NB4 (cell line): ENCODE results near the gene HPCA.

Experiments
- DNase-seq: peaks from one replicate; pipeline ENCODE4 v3.0.0; 2010; ENCODE audit warnings: low read depth
- H3K4me3 ChIP-seq: one replicate; pipeline ENCODE4 v1.5.1; 2011; ENCODE audit warnings: mild to moderate bottlenecking, low read depth, low read length, moderate library complexity
- MYC ChIP-seq: IDR thresholded peaks from 2 replicates; pipeline ENCODE4 v1.6.1; 2011; ENCODE audit warnings: low read depth, low read length
- POLR2A ChIP-seq: IDR thresholded peaks from 2 replicates; pipeline ENCODE4 v1.6.1; 2011; ENCODE audit warnings: mild to moderate bottlenecking; ENCODE audit not compliant: insufficient read length; ENCODE audit errors: extremely low read depth
- TF ChIP-seq, protein P1 (sequence below): IDR thresholded peaks from one replicate; pipeline ENCODE4 v1.5.1; 2012; ENCODE audit warnings: low read depth, low read length
- TF ChIP-seq, protein P2 (sequence below): IDR thresholded peaks from 2 replicates; pipeline ENCODE4 v1.6.1; 2011; ENCODE audit warnings: low read depth, low read length

Gene HPCA

DNA sequence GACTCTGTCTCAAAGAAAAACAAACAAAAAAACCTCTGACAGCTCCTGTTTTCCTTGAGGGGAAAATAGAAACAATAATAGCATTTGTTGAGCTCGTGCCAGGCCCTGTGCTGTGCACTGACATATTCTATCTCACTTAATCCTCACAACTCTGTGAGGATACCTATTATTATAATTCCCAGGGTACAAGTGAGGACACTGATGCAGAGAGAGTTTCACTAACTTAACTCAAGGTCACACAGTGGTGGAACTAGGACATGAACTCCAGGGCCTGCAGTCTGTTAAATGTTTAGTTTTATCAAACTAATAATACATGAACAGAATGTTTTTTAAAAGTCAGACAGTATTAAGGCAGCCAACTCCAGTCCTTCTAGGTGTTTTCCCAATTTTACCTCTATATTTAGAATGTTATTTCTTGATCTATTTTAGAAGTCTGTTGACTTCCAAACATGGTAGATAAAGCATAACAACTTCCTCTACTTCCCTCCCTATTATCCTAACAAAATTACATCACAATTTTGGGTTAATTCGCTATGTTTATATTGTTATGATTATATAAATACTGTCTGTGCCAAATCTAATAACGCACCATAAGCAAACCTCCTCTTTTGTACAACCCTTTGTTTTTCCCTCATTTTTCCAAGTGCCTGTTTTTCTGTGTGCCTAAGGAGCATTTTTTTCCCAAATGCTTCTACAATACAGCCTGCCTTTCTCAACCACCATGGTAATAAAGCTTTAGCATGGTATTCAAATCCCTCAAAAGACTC lies 20.5 kb upstream of the HPCA start:
- DNase-seq = no peak
- TF ChIP-seq, protein P1, sequence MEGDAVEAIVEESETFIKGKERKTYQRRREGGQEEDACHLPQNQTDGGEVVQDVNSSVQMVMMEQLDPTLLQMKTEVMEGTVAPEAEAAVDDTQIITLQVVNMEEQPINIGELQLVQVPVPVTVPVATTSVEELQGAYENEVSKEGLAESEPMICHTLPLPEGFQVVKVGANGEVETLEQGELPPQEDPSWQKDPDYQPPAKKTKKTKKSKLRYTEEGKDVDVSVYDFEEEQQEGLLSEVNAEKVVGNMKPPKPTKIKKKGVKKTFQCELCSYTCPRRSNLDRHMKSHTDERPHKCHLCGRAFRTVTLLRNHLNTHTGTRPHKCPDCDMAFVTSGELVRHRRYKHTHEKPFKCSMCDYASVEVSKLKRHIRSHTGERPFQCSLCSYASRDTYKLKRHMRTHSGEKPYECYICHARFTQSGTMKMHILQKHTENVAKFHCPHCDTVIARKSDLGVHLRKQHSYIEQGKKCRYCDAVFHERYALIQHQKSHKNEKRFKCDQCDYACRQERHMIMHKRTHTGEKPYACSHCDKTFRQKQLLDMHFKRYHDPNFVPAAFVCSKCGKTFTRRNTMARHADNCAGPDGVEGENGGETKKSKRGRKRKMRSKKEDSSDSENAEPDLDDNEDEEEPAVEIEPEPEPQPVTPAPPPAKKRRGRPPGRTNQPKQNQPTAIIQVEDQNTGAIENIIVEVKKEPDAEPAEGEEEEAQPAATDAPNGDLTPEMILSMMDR = no peak
- TF ChIP-seq MYC (no peak), POLR2A (no peak)
- TF ChIP-seq, protein P2, sequence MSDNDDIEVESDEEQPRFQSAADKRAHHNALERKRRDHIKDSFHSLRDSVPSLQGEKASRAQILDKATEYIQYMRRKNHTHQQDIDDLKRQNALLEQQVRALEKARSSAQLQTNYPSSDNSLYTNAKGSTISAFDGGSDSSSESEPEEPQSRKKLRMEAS = no peak
- H3K4me3 ChIP-seq = no peak overlapping the region

DNA sequence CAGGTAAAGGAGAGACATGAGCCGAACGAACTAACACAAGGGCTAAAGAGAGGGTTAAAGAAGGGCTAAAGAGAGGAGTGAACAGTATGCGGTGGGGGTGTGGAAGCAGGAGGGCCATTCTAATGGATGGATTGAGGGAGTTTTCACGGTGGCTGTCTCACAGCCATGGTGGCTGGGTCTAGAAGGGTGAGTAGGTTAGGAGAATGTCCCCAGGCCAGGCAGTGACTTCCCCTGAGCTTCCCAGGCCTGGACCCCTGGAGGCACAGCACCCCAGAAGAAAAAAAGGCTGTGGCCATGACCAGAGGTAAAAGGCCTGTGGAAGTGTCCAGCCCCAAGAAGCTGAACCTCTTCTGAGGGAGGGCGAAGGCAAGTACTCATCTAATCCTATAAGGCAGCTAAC lies 19.1 kb upstream of the HPCA start:
- no peak overlapping the region for H3K4me3 ChIP-seq
- no peak for DNase-seq
- TF ChIP-seq, protein P2 = no peak
- TF ChIP-seq MYC (no peak), POLR2A (no peak)
- TF ChIP-seq, protein P1 = no peak

DNA sequence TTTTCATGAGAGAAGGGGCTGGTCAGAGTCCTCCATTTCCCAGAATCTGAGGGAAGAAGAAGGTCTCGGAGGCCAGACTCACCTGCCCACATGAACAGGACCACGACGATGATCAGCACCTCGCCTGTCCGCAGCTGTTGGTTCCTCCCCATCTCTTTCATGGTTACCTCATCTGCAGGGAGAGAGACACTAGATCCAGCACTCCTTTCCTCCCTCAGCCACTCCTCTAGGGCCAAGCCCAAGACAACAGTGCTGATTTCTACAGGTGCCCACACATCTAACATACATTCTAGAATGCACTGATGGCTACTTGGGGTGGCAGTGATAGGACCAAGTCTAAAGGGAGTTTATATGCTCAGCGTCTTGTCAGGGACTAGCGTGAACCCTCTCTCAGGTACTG lies 18.6 kb upstream of the HPCA start:
- H3K4me3 ChIP-seq = no peak overlapping the region
- TF ChIP-seq, protein P2 = no peak
- no peak for TF ChIP-seq POLR2A
- no peak for DNase-seq

DNA sequence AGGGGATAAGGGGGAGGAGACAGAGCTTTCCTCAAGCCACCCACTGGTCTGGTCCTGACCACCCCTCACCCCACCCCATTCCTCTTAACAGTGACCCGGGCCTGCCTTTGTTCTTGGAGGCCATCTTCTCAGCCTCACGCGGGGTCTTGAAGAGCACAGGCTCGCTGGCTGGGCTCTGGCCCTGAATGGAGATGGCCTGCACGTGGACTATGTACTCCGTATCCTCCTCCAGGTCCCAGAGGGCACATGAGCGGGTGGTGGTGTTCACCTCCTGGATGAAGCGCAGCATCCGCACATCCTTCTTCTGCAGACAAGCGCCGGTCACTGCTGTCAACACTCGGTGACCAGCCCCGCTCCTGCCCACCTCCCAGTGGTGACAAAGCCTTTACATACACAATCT lies 18.2 kb upstream of the HPCA start:
- DNase-seq = no peak
- H3K4me3 ChIP-seq = no peak overlapping the region
- no peak for TF ChIP-seq POLR2A
- TF ChIP-seq MYC = no peak
- TF ChIP-seq, protein P2 = no peak
- TF ChIP-seq, protein P1 = no peak

DNA sequence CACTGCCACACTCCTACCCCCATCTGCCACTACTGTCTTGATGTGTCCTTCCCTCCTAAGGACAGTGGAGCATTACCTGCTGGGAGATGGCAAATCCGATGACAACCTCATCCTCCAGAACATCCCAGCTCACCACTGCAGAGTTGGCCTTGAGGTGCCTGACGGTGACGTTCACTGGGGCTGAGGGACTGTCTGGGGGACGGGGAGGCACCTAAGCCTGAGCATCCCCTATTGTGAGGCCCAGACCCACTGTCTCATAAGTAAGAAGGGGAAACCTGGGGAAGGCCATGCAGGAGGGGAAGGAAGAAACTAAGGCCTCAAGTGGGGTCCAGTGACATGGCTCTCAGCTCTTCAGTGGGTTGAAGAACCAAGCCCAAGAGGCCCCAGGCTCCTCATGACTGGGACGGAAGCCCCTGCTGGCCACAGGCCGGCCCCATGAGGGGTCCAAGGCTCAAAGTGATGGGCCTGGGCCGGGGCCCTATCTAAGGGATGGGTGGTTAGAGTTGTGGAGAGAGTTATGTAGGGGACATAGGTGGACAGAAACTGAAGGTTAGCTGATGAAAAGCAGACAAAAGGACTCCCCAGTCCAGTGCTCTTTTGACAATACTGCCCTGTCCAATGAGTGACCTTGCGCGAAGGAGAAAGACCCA lies 17.4 kb upstream of the HPCA start:
- no peak for DNase-seq

More for the DNA sequence above, 17.4 kb upstream of the HPCA start:
- no peak overlapping the region for H3K4me3 ChIP-seq
- TF ChIP-seq, protein P2 = no peak
- TF ChIP-seq MYC (no peak), POLR2A (no peak)
- TF ChIP-seq, protein P1 = no peak
